ENCODE results near the gene C5AR1. TPM values are rescaled to one million over a fixed set of nuclear protein-coding genes. Genes with fewer than 3 reads are reported as not detected.
A peak's percentile ranks its signal among the peaks of the same experiment; 100 is the strongest.

The C5AR1 gene
- total and polyA plus RNA-seq, 9 of the 15 experiments (the other 6 are each of a cell fraction or from before 2014, with no cell fraction given), result 0.06 to 1.6 (median 0.28) TPM; not detected in 3

DNA sequence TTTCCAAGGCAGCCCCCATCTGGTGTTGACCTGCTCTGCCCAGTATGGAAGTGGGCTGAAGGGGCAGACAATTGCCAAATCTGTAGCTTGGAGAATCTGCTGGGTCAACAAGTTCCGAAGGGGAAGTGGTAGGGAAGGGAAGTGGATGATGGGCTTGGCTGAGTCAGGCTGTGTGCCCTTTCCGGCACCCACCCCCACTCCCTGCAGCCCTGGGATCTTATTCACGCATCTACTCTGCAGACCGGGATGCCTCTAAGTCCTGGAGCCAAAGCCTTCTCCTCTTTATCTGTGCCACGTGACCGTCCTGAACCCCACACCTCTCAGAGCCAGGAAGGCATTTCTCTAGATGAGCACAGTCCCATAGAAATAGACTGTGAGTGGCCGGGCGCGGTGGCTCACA, 14.8 kb downstream of the C5AR1 start:
- in situ Hi-C loops (cut with MboI), result no loop called here
- ChIA-PET CTCF (ENCODE audit: low intra/inter-chr PET ratio) (interaction anchor here (0.8 kb wide), 1 partner anchor 11 kb away, joined by 4 read pairs; no protein-coding TSS in a partner anchor), POLR2A (interaction anchor here (0.6 kb wide), 1 partner anchor 12 kb away, joined by 4 read pairs; no protein-coding TSS in a partner anchor)
- 48% methylated on average over 8 of the region's 9 CpGs for WGBS (ENCODE audit: insufficient coverage, low coverage, missing lambda C conversion rate)
- H3K9me3 ChIP-seq (replicated peaks; ENCODE audit: control insufficient read depth, insufficient read depth, low read depth, low read length), result no peaks in the 10 kb centered on the region
- H2AFZ ChIP-seq (ENCODE audit: low read depth, low read length), result peak overlapping the region; percentile 43
- no peaks in the 10 kb centered on the region for H3K36me3 ChIP-seq (ENCODE audit: control insufficient read depth, insufficient read depth, low read length)
- H3K9ac ChIP-seq (ENCODE audit: insufficient read depth in 1 of 2, low read depth in 2 of 2, low read length in 2 of 2), result no peak overlapping the region
- H3K4me1 ChIP-seq (replicated peaks in 1 of 2; ENCODE audit: control insufficient read depth in 2 of 2, insufficient read depth in 2 of 2, low read length in 2 of 2), result peaks cover 8 to 22% of the 10 kb centered on the region in 2 experiments; a peak in 4 of 5 replicates
- no peak overlapping the region for H3K27ac ChIP-seq (ENCODE audit: extremely low read depth, low read depth, low read length)
- DNase-seq (ENCODE audit: extremely low read depth in 1 of 4, low spot score in 3 of 4), result no peak
- intact Hi-C loops (cut with micrococcal nuclease), result no loop called here
- H3K9me1 ChIP-seq (ENCODE audit: control insufficient read depth, insufficient read depth, low read length), result no peaks in the 10 kb centered on the region
- no TSS peak for BruUV-seq (replicated peaks)
- H3K27me3 ChIP-seq (ENCODE audit: control insufficient read depth in 2 of 2, insufficient read depth in 2 of 2, low read length in 2 of 2), result no peaks in the 10 kb centered on the region; a peak in 1 of 5 replicates
- H3K79me2 ChIP-seq (ENCODE audit: control insufficient read depth, insufficient read depth, low read length), result no peaks in the 10 kb centered on the region
- peak; percentile 51 for FAIRE-seq
- H4K20me1 ChIP-seq (replicated peaks; ENCODE audit: control insufficient read depth, insufficient read depth, low read length), result no peaks in the 10 kb centered on the region
- H3K4me3 ChIP-seq, result no peak overlapping the region
- H3K4me2 ChIP-seq (ENCODE audit: insufficient read depth, low read length), result no peak overlapping the region
- ATAC-seq, result peak; percentile 72
- TF ChIP-seq ATF7 (IDR thresholded peaks at IDR 0.05), result no peak
- no peak for TF ChIP-seq BHLHE40 (IDR thresholded peaks at IDR 0.05; ENCODE audit: low read length)
- no peak for TF ChIP-seq SREBF1 (IDR thresholded peaks at IDR 0.05; ENCODE audit: borderline replicate concordance, low read depth, low read length)
- TF ChIP-seq PRPF4 (IDR thresholded peaks at IDR 0.05; ENCODE audit: insufficient read depth, low read depth, low read length, poor library complexity, severe bottlenecking), result no peak
- TF ChIP-seq MED1 (CRISPR knock-in tag; IDR thresholded peaks at IDR 0.05; ENCODE audit: borderline replicate concordance), result no peak
- TF ChIP-seq MAFF (IDR thresholded peaks at IDR 0.05; ENCODE audit: low read length), result peak; percentile 34; the same call in 1 of the 2 replicates
- TF ChIP-seq NR3C1 (CRISPR knock-in tag; IDR thresholded peaks at IDR 0.05), result no peak
- no peak for TF ChIP-seq SNRNP70 (optimal IDR thresholded peaks at IDR 0.05; ENCODE audit: low read depth, low read length)
- TF ChIP-seq ZNF764 (CRISPR knock-in tag; IDR thresholded peaks at IDR 0.05; ENCODE audit: low read depth), result no peak
- no peak for TF ChIP-seq GTF2A2 (tag; IDR thresholded peaks at IDR 0.05)
- TF ChIP-seq CHD1 (IDR thresholded peaks at IDR 0.05; ENCODE audit: low read length), result no peak
- no peak for TF ChIP-seq PTTG1 (tag; IDR thresholded peaks at IDR 0.05; ENCODE audit: low read depth)
- no peak for TF ChIP-seq ZNF3 (CRISPR knock-in tag; IDR thresholded peaks at IDR 0.05)
- TF ChIP-seq, protein P1, sequence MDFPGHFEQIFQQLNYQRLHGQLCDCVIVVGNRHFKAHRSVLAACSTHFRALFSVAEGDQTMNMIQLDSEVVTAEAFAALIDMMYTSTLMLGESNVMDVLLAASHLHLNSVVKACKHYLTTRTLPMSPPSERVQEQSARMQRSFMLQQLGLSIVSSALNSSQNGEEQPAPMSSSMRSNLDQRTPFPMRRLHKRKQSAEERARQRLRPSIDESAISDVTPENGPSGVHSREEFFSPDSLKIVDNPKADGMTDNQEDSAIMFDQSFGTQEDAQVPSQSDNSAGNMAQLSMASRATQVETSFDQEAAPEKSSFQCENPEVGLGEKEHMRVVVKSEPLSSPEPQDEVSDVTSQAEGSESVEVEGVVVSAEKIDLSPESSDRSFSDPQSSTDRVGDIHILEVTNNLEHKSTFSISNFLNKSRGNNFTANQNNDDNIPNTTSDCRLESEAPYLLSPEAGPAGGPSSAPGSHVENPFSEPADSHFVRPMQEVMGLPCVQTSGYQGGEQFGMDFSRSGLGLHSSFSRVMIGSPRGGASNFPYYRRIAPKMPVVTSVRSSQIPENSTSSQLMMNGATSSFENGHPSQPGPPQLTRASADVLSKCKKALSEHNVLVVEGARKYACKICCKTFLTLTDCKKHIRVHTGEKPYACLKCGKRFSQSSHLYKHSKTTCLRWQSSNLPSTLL (IDR thresholded peaks at IDR 0.05), result no peak
- TF ChIP-seq HLTF (IDR thresholded peaks at IDR 0.05), result no peak
- TF ChIP-seq RB1 (IDR thresholded peaks at IDR 0.05; ENCODE audit: low read depth), result no peak
- no peak for TF ChIP-seq CBX1 (IDR thresholded peaks at IDR 0.05; ENCODE audit: low read depth)
- no peak for TF ChIP-seq ZNF263 (CRISPR knock-in tag; IDR thresholded peaks at IDR 0.05; ENCODE audit: borderline replicate concordance)
- TF ChIP-seq, protein P2, sequence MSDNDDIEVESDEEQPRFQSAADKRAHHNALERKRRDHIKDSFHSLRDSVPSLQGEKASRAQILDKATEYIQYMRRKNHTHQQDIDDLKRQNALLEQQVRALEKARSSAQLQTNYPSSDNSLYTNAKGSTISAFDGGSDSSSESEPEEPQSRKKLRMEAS (CRISPR knock-in tag; IDR thresholded peaks at IDR 0.05), result peak; percentile 47; the same call in 1 of the 2 replicates
- TF ChIP-seq HMGN3 (IDR thresholded peaks at IDR 0.05; ENCODE audit: borderline replicate concordance, extremely low read depth, insufficient read length, low read depth, low read length), result no peak
- no peak for TF ChIP-seq E2F3 (CRISPR knock-in tag; IDR thresholded peaks at IDR 0.05)
- TF ChIP-seq, protein P3, sequence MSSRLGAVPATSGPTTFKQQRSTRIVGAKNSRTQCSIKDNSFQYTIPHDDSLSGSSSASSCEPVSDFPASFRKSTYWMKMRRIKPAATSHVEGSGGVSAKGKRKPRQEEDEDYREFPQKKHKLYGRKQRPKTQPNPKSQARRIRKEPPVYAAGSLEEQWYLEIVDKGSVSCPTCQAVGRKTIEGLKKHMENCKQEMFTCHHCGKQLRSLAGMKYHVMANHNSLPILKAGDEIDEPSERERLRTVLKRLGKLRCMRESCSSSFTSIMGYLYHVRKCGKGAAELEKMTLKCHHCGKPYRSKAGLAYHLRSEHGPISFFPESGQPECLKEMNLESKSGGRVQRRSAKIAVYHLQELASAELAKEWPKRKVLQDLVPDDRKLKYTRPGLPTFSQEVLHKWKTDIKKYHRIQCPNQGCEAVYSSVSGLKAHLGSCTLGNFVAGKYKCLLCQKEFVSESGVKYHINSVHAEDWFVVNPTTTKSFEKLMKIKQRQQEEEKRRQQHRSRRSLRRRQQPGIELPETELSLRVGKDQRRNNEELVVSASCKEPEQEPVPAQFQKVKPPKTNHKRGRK (tag; IDR thresholded peaks at IDR 0.05), result no peak
- no peak for TF ChIP-seq ZNF23 (CRISPR knock-in tag; IDR thresholded peaks at IDR 0.05)

All from K562 (cell line).